Kidney (tissue), 14 donors: ENCODE measurements around the gene ALDH1A2. TPM values are rescaled to one million over a fixed set of nuclear protein-coding genes. Genes with fewer than 3 reads are reported as not detected.
"Not testable (repeated sequence)": the region's sequence is repeated elsewhere in the genome, so short reads cannot be mapped to it uniquely, and the experiment has no call there.

Experiments
- DNase-seq, 5 donors: peaks; one replicate each; pipeline ENCODE4 v3.0.0-alpha.2; 2013 to 2020
- FAIRE-seq: peaks from 2 replicates; lab custom pipeline; 2012; peaks lifted over from hg19 to GRCh38; lab: Jason Lieb, UNC
- H3K27ac ChIP-seq, 2 donors: one replicate each; pipeline ENCODE4 v1.7.0; 2013; ENCODE audit warnings: low read depth in 2 of 2, low read length in 2 of 2, inconsistent platforms in 1 of 2
- H3K27me3 ChIP-seq: one replicate; pipeline ENCODE4 v1.7.1; 2013; ENCODE audit warnings: low read length, inconsistent platforms; ENCODE audit not compliant: control insufficient read depth, insufficient read depth
- H3K36me3 ChIP-seq, 3 donors: one replicate each; pipeline versions ENCODE4 v1.7.0 to v1.7.1; 2013; ENCODE audit warnings: low read length in 3 of 3, control low read depth in 1 of 3, inconsistent platforms in 1 of 3; ENCODE audit not compliant: insufficient read depth in 3 of 3, control insufficient read depth in 2 of 3
- H3K4me1 ChIP-seq, 3 donors: one replicate each; pipeline versions ENCODE4 v1.7.0 to v1.7.1; 2013; ENCODE audit warnings: low read length in 3 of 3, inconsistent platforms in 1 of 3, low read depth in 1 of 3; ENCODE audit not compliant: control insufficient read depth in 2 of 3, insufficient read depth in 2 of 3
- H3K4me3 ChIP-seq, 3 donors: one replicate each; pipeline versions ENCODE4 v1.7.0 to v1.8.1; 2013; ENCODE audit warnings: low read length in 3 of 3, control low read depth in 1 of 3, inconsistent platforms in 1 of 3
- H3K9ac ChIP-seq, 3 donors: one replicate each; pipeline versions ENCODE4 v1.7.0 to v1.7.1; 2013; ENCODE audit warnings: low read length in 3 of 3, control low read depth in 1 of 3, inconsistent platforms in 1 of 3
- H3K9me3 ChIP-seq, 3 donors: one replicate each; pipeline versions ENCODE4 v1.7.0 to v1.7.1; 2013; ENCODE audit warnings: low read length in 3 of 3, control low read depth in 1 of 3, inconsistent platforms in 1 of 3; ENCODE audit not compliant: control insufficient read depth in 2 of 3, insufficient read depth in 1 of 3
- CTCF ChIP-seq: IDR thresholded peaks from 3 replicates; pipeline ENCODE4 v1.5.1; 2012; ENCODE audit warnings: mild to moderate bottlenecking, moderate library complexity, borderline replicate concordance; ENCODE audit not compliant: insufficient read depth; ENCODE audit errors: extremely low read depth
- intact Hi-C: fragments of 100-400 bp; cut with DNase I; formaldehyde crosslinking; loops from one replicate; pipeline ENCODE4 v1.11.1; 2022
- polyA plus RNA-seq: library from polyadenylated mRNA; stranded (reverse); fragments of 350-450 nt; fragmentation: Illumina TruSeq; extraction: RNeasy Lipid Tissue Mini Kit (QIAGEN cat#74804); gene quantifications from one replicate; pipeline ENCODE4 v1.2.3, GENCODE V29; 2014; ENCODE audit warnings: low read depth, low replicate concordance; ENCODE audit not compliant: insufficient read depth
- total RNA-seq: library from RNA; stranded (reverse); fragmentation: NEBNext Ultra II Directional; extraction: Animal tissue kit (Norgen Biotek cat#: 25700); gene quantifications from one replicate; pipeline ENCODE4 v1.2.1, GENCODE V29; 2021
- donor health status: control.
- donor health status: control.
- donor health status: control.
- donor health status: control.
- donor health status: control.
- donor health status: DM: yes; HTN: yes; CAD: no.
- donor health status: Normal renal cell carcinoma (clear cell type).

Gene ALDH1A2
- total and polyA plus RNA-seq, 2 donors from 2014 or later = 24.4 to 113 TPM

GRCh38 chr15:58046467-58046866 is 19.0 kb downstream of the ALDH1A2 start:
- DNase-seq = peak in 2 of 5 donors; percentile 74 to 86
- H3K9ac ChIP-seq = no peak overlapping the region
- H3K27ac ChIP-seq = no peak overlapping the region
- no peak for TF ChIP-seq CTCF
- H3K9me3 ChIP-seq = no peaks in the 10 kb centered on the region
- FAIRE-seq = no peak
- intact Hi-C loops = no loop called here
- H3K4me3 ChIP-seq = no peak overlapping the region
- H3K27me3 ChIP-seq = no peaks in the 10 kb centered on the region
- no peaks in the 10 kb centered on the region for H3K36me3 ChIP-seq
- H3K4me1 ChIP-seq = peaks cover 0 to 3% (median 0%) of the 10 kb centered on the region in 3 donors

- intact Hi-C loops, DNase-seq, H3K4me3 ChIP-seq, H3K27ac ChIP-seq, H3K27me3 ChIP-seq, H3K9ac ChIP-seq, H3K4me1 ChIP-seq, H3K36me3 ChIP-seq, FAIRE-seq, H3K9me3 ChIP-seq: not testable (repeated sequence)
Measured at GRCh38 chr15:58045376-58045775, 20.1 kb downstream of the ALDH1A2 start.

GRCh38 chr15:58044551-58044950 is 21.0 kb downstream of the ALDH1A2 start:
- Histone ChIP-seq H3K9ac (no peak overlapping the region), H3K4me3 (no peak overlapping the region), H3K36me3 (no peaks in the 10 kb centered on the region), H3K27me3 (no peaks in the 10 kb centered on the region), H3K27ac (no peak overlapping the region), H3K4me1 (peaks cover 0 to 9% (median 0%) of the 10 kb centered on the region in 3 donors), H3K9me3 (no peaks in the 10 kb centered on the region)
- intact Hi-C loops = no loop called here
- no peak for FAIRE-seq
- DNase-seq = no peak
- no peak for TF ChIP-seq CTCF

- Histone ChIP-seq H3K4me3 (no peak overlapping the region), H3K4me1 (peaks cover 0 to 10% (median 0%) of the 10 kb centered on the region in 3 donors), H3K9ac (no peak overlapping the region), H3K9me3 (no peaks in the 10 kb centered on the region), H3K36me3 (no peaks in the 10 kb centered on the region), H3K27ac (no peak overlapping the region), H3K27me3 (no peaks in the 10 kb centered on the region)
- TF ChIP-seq CTCF = peak; percentile 51
- FAIRE-seq = no peak
- intact Hi-C loops = no loop called here
- DNase-seq = peak in 2 of 5 donors; percentile 35 to 67
Measured at GRCh38 chr15:58043192-58043903, 22.2 kb downstream of the ALDH1A2 start.
